IMR-90 (cell line): ENCODE measurements around the gene PLXDC2. TPM values are rescaled to one million over a fixed set of nuclear protein-coding genes. Genes with fewer than 3 reads are reported as not detected.

Experiments
- ATAC-seq: fragments of 200-7000 bp; cut with Tn5 transposase; 2 replicates; pipeline ENCODE4 v1.9.1; 2020; ENCODE audit warnings: low read depth, mild to moderate bottlenecking, moderate library complexity
- BruUV-seq: library from RNA; stranded (reverse); fragments of 400-500 nt; replicated peaks from 2 replicates; lab custom pipeline; 2021; lab: Mats Ljungman, UMichigan
- CTCF ChIA-PET: fragments of 300-600 bp; formaldehyde crosslinking; extraction: SDS; loops from one replicate; lab custom pipeline; 2021; ENCODE audit warnings: antibody characterized with exemption; lab: Yijun Ruan, JAX
- POLR2A ChIA-PET: fragments of 300-600 bp; sonication (Branson Sonifier 250); formaldehyde crosslinking; loops from one replicate; lab custom pipeline; 2022; ENCODE audit warnings: antibody characterized with exemption; ENCODE audit not compliant: unreplicated experiment; lab: Charles Lee
- DNase-seq: peaks from one replicate; pipeline ENCODE4 v3.0.0; 2013
- H2AFZ ChIP-seq: replicated peaks from 2 replicates; pipeline ENCODE3; 2013; ENCODE audit warnings: low read length, mild to moderate bottlenecking; ENCODE audit not compliant: poor library complexity
- H2AK5ac ChIP-seq: 2 replicates; pipeline ENCODE4 v1.6.1; 2013; ENCODE audit warnings: low read depth, low read length, inconsistent platforms
- H2AK9ac ChIP-seq: replicated peaks from 2 replicates; pipeline ENCODE3; 2013; ENCODE audit warnings: mild to moderate bottlenecking, low read depth, low read length, moderate library complexity; ENCODE audit not compliant: poor library complexity
- H2BK120ac ChIP-seq: 2 replicates; pipeline ENCODE4 v1.6.1; 2013; ENCODE audit warnings: low read depth, low read length, inconsistent platforms
- H2BK15ac ChIP-seq: 3 replicates; pipeline ENCODE4 v1.6.1; 2013; ENCODE audit warnings: low read depth, low read length, inconsistent platforms
- H2BK20ac ChIP-seq: 2 replicates; pipeline ENCODE4 v1.6.1; 2013; ENCODE audit warnings: low read depth, mild to moderate bottlenecking, inconsistent platforms, low read length, moderate library complexity
- H2BK5ac ChIP-seq: 2 replicates; pipeline ENCODE4 v1.6.1; 2013; ENCODE audit warnings: mild to moderate bottlenecking, low read depth, low read length, inconsistent platforms; ENCODE audit not compliant: poor library complexity, severe bottlenecking
- H3K14ac ChIP-seq: replicated peaks from 2 replicates; pipeline ENCODE4 v1.6.1; 2013; ENCODE audit warnings: low read depth, low read length, inconsistent platforms
- H3K18ac ChIP-seq: 2 replicates; pipeline ENCODE4 v1.6.1; 2013; ENCODE audit warnings: low read depth, low read length, control low read depth
- H3K23ac ChIP-seq: 2 replicates; pipeline ENCODE4 v1.6.1; 2013; ENCODE audit warnings: low read depth, low read length, inconsistent platforms
- H3K27ac ChIP-seq: 2 replicates; pipeline ENCODE4 v1.5.1; 2013; ENCODE audit warnings: mild to moderate bottlenecking, control low read depth, low read length; ENCODE audit not compliant: insufficient read depth
- H3K27me3 ChIP-seq: 2 replicates; pipeline ENCODE4 v1.6.1; 2013; ENCODE audit warnings: low read length; ENCODE audit not compliant: control insufficient read depth, insufficient read depth
- H3K36me3 ChIP-seq: 2 replicates; pipeline ENCODE4 v1.6.1; 2013; ENCODE audit warnings: low read length, mixed read lengths; ENCODE audit not compliant: control insufficient read depth, insufficient read depth
- H3K4ac ChIP-seq: 2 replicates; pipeline ENCODE4 v1.6.1; 2013; ENCODE audit warnings: low read depth, low read length, inconsistent platforms
- H3K4me1 ChIP-seq: 2 replicates; pipeline ENCODE4 v1.6.1; 2013; ENCODE audit warnings: low read length, mixed read lengths; ENCODE audit not compliant: control insufficient read depth, insufficient read depth
- H3K4me2 ChIP-seq: 2 replicates; pipeline ENCODE4 v1.6.1; 2013; ENCODE audit warnings: low read depth, mild to moderate bottlenecking, control low read depth, low read length, moderate library complexity
- H3K4me3 ChIP-seq: 2 replicates; pipeline ENCODE4 v1.5.1; 2013; ENCODE audit warnings: low read depth, mild to moderate bottlenecking, control low read depth, low read length, moderate library complexity; ENCODE audit not compliant: insufficient read depth
- H3K56ac ChIP-seq: 2 replicates; pipeline ENCODE4 v1.6.1; 2013; ENCODE audit warnings: low read length, inconsistent platforms; ENCODE audit not compliant: insufficient read depth; ENCODE audit errors: extremely low read depth
- H3K79me1 ChIP-seq, 2 experiments: 2 replicates each; pipeline ENCODE4 v1.6.1; 2013; ENCODE audit warnings: low read length in 2 of 2, inconsistent platforms in 1 of 2, low read depth in 1 of 2
- H3K9ac ChIP-seq: 2 replicates; pipeline ENCODE4 v1.6.1; 2013; ENCODE audit warnings: low read depth, low read length, control low read depth
- H3K9me1 ChIP-seq: 2 replicates; pipeline ENCODE4 v1.6.1; 2013; ENCODE audit warnings: low read length, inconsistent platforms; ENCODE audit not compliant: insufficient read depth
- H3K9me3 ChIP-seq: 2 replicates; pipeline ENCODE4 v1.6.1; 2013; ENCODE audit warnings: low read length; ENCODE audit not compliant: control insufficient read depth, insufficient read depth
- H4K20me1 ChIP-seq: 2 replicates; pipeline ENCODE4 v1.6.1; 2013; ENCODE audit warnings: low read length, inconsistent platforms; ENCODE audit not compliant: insufficient read depth
- H4K5ac ChIP-seq: 2 replicates; pipeline ENCODE4 v1.6.1; 2013; ENCODE audit warnings: mild to moderate bottlenecking, low read depth, low read length, control low read depth
- H4K8ac ChIP-seq, 2 experiments: 2 replicates each; pipeline ENCODE4 v1.6.1; 2013; ENCODE audit warnings: low read depth in 2 of 2, low read length in 2 of 2, control low read depth in 1 of 2, inconsistent platforms in 1 of 2
- H4K91ac ChIP-seq: 2 replicates; pipeline ENCODE4 v1.6.1; 2013; ENCODE audit warnings: low read depth, low read length, inconsistent platforms; ENCODE audit not compliant: insufficient read depth
- BHLHE40 ChIP-seq: fragments of 150-350 bp; IDR thresholded peaks from 2 replicates; pipeline ENCODE4 v1.6.1; 2016; ENCODE audit warnings: mild to moderate bottlenecking, low read depth, low read length
- CEBPB ChIP-seq: IDR thresholded peaks from 2 replicates; pipeline ENCODE4 v1.6.1; 2012; ENCODE audit warnings: low read depth, low read length, improper control_type of control experiment
- CHD1 ChIP-seq: IDR thresholded peaks from 2 replicates; pipeline ENCODE4 v1.6.1; 2012; ENCODE audit warnings: low read depth, low read length, improper control_type of control experiment
- FOS ChIP-seq: fragments of 150-350 bp; IDR thresholded peaks from 2 replicates; pipeline ENCODE4 v1.6.1; 2016; ENCODE audit warnings: low read depth, low read length
- MAFK ChIP-seq: IDR thresholded peaks from 2 replicates; pipeline ENCODE4 v1.6.1; 2012; ENCODE audit warnings: low read depth, low read length, improper control_type of control experiment
- MAZ ChIP-seq: IDR thresholded peaks from 2 replicates; pipeline ENCODE4 v1.6.1; 2012; ENCODE audit warnings: low read depth, mild to moderate bottlenecking, low read length, improper control_type of control experiment, moderate library complexity, borderline replicate concordance
- MXI1 ChIP-seq: IDR thresholded peaks from 2 replicates; pipeline ENCODE4 v1.6.1; 2012; ENCODE audit warnings: low read depth, mild to moderate bottlenecking, low read length, moderate library complexity, borderline replicate concordance
- NFE2L2 ChIP-seq: fragments of 150-350 bp; IDR thresholded peaks from 2 replicates; pipeline ENCODE4 v1.6.1; 2016; ENCODE audit warnings: low read depth, mild to moderate bottlenecking, low read length
- POLR2A ChIP-seq: IDR thresholded peaks from 2 replicates; pipeline ENCODE4 v1.6.1; 2012; ENCODE audit warnings: mild to moderate bottlenecking, low read depth, low read length
- RAD21 ChIP-seq: IDR thresholded peaks from 2 replicates; pipeline ENCODE4 v1.6.1; 2012; ENCODE audit warnings: low read length, improper control_type of control experiment
- RCOR1 ChIP-seq: IDR thresholded peaks from 2 replicates; pipeline ENCODE4 v1.6.1; 2012; ENCODE audit warnings: mild to moderate bottlenecking, low read length, improper control_type of control experiment; ENCODE audit not compliant: insufficient replicate concordance
- RFX5 ChIP-seq: IDR thresholded peaks from 2 replicates; pipeline ENCODE4 v1.8.0; 2012; ENCODE audit warnings: low read depth, mild to moderate bottlenecking, low read length, moderate library complexity
- SMC3 ChIP-seq: fragments of 150-350 bp; IDR thresholded peaks from 2 replicates; pipeline ENCODE4 v1.6.1; 2016; ENCODE audit warnings: low read depth, mild to moderate bottlenecking, antibody characterized with exemption, low read length, moderate library complexity
- WGBS, 2 experiments: methylation state at CpG; one replicate each; pipeline versions ENCODE4 v1.1.5 to v1.1.7; 2013; ENCODE audit warnings: missing lambda C conversion rate in 2 of 2; ENCODE audit not compliant: insufficient read length in 1 of 2; ENCODE audit errors: extremely low coverage in 2 of 2; 5-methylcytosine and 5-hydroxymethylcytosine counted together
- dilution Hi-C: fragments of 300-500 bp; cut with HindIII; formaldehyde crosslinking; loops from one replicate; pipeline ENCODE4 v1.14.3; 2018; ENCODE audit warnings: low sequenced_read_pairs; ENCODE audit not compliant: unreplicated experiment
- in situ Hi-C: fragments of 300-500 bp; cut with MboI; formaldehyde crosslinking; loops from 3 replicates; pipeline ENCODE4 v1.14.3; 2019; ENCODE audit warnings: low sequenced_read_pairs, inconsistent platforms, mixed read lengths
- intact Hi-C: fragments of 100-400 bp; cut with micrococcal nuclease; formaldehyde crosslinking; loops from 2 replicates; pipeline ENCODE4 v1.10.0; 2022
- polyA plus RNA-seq, 3 experiments: library from polyadenylated mRNA; depleted of rRNA; stranded (reverse); fragments of >200 nt; gene quantifications; 2 replicates each; pipeline ENCODE4 v1.2.3, GENCODE V29; 2012; ENCODE audit warnings: low replicate concordance in 1 of 3
- total RNA-seq: library from RNA; depleted of rRNA; stranded (reverse); fragments of >200 nt; gene quantifications from 2 replicates; pipeline ENCODE4 v1.2.3, GENCODE V29; 2012
- TF ChIP-seq, protein P1 (sequence below): conservative IDR thresholded peaks from 2 replicates; pipeline ENCODE4 v1.5.1; 2012; ENCODE audit warnings: mild to moderate bottlenecking, low read depth, low read length, improper control_type of control experiment
- TF ChIP-seq, protein P2 (sequence below): fragments of 150-350 bp; IDR thresholded peaks from 2 replicates; pipeline ENCODE4 v1.6.1; 2016; ENCODE audit warnings: low read depth, mild to moderate bottlenecking, low read length, moderate library complexity, borderline replicate concordance
- TF ChIP-seq, protein P3 (sequence below): fragments of 150-350 bp; IDR thresholded peaks from 2 replicates; pipeline ENCODE4 v1.6.1; 2017; ENCODE audit warnings: mild to moderate bottlenecking, antibody characterized with exemption, low read length, low read depth

The PLXDC2 gene
- total and polyA plus RNA-seq, 2 of the 4 experiments (the other 2 are of a cell fraction): 3.2 to 6.1 TPM

DNA sequence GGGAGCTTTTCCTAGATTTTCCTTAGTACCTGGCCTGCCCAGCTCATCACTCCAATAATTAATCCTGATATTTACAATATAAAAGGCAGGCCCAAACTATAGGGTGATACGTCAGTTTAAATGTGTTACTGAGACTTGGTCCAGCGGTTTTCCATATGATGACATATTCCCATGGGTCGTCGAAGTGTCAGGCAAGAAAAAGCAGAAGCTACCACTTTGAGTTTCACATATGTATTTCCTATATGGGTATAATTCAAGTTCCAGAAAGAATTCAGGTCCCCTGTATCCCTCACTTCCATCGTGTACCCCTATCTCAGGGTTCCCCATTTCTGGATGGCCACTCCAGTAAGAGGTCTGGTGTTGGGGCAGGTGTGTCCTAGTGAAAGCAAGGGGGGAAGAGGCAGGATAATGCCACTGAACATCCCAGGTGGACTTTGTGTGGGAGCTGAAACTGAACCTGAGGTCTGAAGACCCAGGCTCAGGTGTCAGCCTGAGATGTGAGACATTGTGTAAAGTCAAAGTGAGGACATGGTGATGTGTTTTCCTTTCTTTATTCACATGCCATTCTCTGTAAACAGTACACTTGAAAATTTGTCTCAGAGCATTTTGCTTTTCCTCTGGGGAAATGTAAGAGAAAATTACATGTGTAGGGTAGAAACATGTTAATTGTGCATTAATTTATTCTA lies 167.8 kb downstream of the PLXDC2 start:
- ChIA-PET CTCF (no interaction called here), POLR2A (no interaction called here)
- dilution Hi-C loops: no loop called here
- Histone ChIP-seq H3K4ac (no peak overlapping the region), H2AK9ac (no peak overlapping the region), H4K5ac (no peak overlapping the region), H2BK5ac (no peak overlapping the region), H2AK5ac (no peak overlapping the region), H3K9ac (no peak overlapping the region), H3K18ac (no peak overlapping the region), H2BK20ac (no peak overlapping the region), H3K36me3 (no peaks in the 10 kb centered on the region), H3K9me1 (0 out of 2 replicates have a peak, but pooled peaks cover 2% of the 10 kb centered on the region), H3K23ac (no peak overlapping the region), H3K27ac (no peak overlapping the region), H3K4me1 (peaks cover 4% of the 10 kb centered on the region), H3K56ac (no peak overlapping the region), H4K91ac (no peak overlapping the region), H4K8ac (no peak overlapping the region), H3K79me1 (peaks cover 0 to 2% of the 10 kb centered on the region in 2 experiments; a peak in 1 of 4 replicates), H2BK120ac (no peak overlapping the region), H2BK15ac (no peak overlapping the region), H3K4me2 (no peak overlapping the region), H3K14ac (no peak overlapping the region), H3K4me3 (no peak overlapping the region), H3K9me3 (no peaks in the 10 kb centered on the region), H2AFZ (no peak overlapping the region), H4K20me1 (no peaks in the 10 kb centered on the region), H3K27me3 (no peaks in the 10 kb centered on the region)
- no peak for ATAC-seq
- intact Hi-C loops: no loop called here
- no CpG with 5 or more reads among the region's 5 CpGs for WGBS, 2 experiments
- in situ Hi-C loops: no loop called here
- no TSS peak for BruUV-seq
- no peak for DNase-seq
- TF ChIP-seq, protein P1, sequence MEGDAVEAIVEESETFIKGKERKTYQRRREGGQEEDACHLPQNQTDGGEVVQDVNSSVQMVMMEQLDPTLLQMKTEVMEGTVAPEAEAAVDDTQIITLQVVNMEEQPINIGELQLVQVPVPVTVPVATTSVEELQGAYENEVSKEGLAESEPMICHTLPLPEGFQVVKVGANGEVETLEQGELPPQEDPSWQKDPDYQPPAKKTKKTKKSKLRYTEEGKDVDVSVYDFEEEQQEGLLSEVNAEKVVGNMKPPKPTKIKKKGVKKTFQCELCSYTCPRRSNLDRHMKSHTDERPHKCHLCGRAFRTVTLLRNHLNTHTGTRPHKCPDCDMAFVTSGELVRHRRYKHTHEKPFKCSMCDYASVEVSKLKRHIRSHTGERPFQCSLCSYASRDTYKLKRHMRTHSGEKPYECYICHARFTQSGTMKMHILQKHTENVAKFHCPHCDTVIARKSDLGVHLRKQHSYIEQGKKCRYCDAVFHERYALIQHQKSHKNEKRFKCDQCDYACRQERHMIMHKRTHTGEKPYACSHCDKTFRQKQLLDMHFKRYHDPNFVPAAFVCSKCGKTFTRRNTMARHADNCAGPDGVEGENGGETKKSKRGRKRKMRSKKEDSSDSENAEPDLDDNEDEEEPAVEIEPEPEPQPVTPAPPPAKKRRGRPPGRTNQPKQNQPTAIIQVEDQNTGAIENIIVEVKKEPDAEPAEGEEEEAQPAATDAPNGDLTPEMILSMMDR: no peak
- TF ChIP-seq SMC3: no peak
- no peak for TF ChIP-seq CEBPB
- TF ChIP-seq RCOR1: no peak
- no peak for TF ChIP-seq POLR2A
- TF ChIP-seq RFX5: no peak
- TF ChIP-seq, protein P2, sequence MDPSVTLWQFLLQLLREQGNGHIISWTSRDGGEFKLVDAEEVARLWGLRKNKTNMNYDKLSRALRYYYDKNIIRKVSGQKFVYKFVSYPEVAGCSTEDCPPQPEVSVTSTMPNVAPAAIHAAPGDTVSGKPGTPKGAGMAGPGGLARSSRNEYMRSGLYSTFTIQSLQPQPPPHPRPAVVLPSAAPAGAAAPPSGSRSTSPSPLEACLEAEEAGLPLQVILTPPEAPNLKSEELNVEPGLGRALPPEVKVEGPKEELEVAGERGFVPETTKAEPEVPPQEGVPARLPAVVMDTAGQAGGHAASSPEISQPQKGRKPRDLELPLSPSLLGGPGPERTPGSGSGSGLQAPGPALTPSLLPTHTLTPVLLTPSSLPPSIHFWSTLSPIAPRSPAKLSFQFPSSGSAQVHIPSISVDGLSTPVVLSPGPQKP: no peak
- TF ChIP-seq MAZ: no peak
- TF ChIP-seq MAFK: no peak
- TF ChIP-seq RAD21: no peak
- TF ChIP-seq, protein P3, sequence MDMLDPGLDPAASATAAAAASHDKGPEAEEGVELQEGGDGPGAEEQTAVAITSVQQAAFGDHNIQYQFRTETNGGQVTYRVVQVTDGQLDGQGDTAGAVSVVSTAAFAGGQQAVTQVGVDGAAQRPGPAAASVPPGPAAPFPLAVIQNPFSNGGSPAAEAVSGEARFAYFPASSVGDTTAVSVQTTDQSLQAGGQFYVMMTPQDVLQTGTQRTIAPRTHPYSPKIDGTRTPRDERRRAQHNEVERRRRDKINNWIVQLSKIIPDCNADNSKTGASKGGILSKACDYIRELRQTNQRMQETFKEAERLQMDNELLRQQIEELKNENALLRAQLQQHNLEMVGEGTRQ: no peak
- TF ChIP-seq MXI1: no peak
- TF ChIP-seq CHD1: no peak
- no peak for TF ChIP-seq FOS
- TF ChIP-seq BHLHE40: no peak
- no peak for TF ChIP-seq NFE2L2
